ENCODE measurements around the gene GALR2.

The GALR2 gene

DNA sequence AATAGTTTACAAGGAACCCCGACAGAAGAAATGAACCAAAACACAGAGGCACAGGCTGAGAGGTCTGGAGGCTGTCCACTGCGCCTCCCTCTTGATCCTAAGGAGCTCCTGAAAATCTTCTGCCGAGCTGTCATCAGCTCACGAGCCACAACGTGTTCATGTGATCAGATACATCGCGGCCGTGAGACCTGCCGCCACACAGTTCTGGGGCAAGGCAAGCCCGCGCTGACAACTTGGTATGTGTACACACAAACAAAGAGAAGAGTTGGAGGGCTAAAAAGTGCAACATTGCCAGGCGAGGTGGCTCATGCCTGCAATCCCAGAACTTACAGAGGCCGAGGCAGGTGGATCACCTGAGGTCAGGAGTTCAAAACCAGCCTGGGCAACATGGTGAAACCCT lies 21.4 kb downstream of the GALR2 start:
- no peak for DNase-seq (ENCODE audit: low read depth)

DNA sequence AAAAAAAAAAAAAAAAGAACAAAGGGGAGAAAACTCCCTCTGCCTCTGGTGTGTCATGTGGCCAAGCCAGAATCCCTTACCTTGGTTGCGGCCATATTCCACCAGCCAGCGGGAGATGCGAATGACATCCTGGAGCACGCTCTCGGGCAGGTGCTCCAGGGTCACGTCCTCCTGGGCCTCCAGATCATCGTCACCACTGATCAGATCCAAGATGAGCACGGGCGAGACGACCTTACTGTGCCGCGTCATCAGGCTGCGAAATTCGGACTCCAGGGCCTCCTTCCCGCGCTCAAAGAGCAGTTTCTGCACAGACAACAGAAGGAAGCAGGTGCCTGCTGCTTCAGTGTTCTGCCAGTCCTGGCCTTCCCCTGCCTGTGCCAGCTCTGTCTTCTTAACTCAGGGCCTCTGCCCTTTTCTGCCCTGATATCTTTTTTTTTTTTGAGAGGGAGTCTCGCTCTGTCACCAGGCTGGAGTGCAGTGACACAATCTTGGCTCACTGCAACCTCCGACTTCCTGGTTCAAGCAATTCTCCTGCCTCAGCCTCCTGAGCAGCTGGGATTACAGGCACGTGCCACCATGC lies 23.2 kb downstream of the GALR2 start:
- DNase-seq (ENCODE audit: low read depth): no peak

DNA sequence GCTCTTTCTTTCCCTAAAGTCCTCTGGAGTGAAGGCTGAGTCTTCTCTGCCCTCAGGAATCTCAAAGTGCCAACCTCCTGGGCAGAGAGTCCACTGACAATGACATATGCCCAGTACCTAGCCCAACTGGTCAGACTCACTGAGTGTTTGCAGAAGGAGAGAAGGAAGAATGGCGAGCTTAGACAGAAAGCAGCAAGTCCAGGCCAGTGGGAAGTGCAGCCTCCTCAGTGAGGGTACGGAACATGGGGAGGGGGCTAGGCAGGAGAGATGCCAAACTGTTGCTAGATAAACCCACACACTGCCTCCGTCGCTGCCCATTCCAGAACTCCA lies 28.3 kb downstream of the GALR2 start:
- DNase-seq (ENCODE audit: low read depth): no peak

DNA sequence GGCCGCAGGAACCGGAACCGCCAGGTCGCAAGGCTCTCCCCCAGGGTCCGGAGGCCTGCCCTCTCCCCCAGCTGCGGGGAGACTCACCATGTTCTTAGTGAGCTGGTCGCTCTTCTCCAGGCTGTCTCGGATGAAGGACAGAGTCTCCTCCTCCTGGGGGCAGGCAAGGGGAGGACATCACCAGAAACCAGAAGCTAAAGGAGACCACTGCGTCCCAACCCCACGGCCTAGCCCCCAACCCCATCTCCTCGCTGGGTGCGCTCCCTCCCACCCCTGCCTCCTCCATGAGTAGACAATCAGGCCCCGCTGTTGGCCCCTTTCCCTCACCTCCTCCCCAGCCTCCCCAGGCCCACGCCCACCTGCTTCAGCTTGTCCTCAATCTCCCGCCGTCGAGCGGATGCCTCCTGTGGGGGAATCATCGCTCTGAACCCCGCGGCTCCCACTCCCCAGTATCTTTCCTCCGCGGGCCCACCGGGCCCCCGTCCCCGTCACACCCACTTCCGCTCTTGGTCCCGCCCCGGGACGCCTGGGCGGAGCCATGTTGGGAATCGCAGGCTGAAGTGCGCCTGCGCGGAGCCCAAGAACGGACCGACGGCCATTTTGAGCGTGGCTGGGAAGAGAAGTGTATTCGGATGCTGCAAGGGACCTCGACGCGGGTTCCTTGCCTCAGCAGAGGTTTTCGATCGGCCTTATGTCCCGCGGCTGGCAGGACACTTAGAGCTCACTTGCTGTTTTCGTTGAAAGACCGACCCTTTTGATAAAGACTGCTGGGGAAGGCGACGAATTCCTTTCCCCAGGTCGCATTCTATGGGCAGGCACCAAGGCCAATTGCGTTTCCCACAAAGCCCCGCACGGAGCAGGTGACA lies 28.9 kb downstream of the GALR2 start, which contains the start of gene EXOC7:
Gene EXOC7 (minus strand): TSS at position 514 of the 866 bp plus-strand sequence. CDS start 95 bp downstream, at position 419.
- peak; percentile 88 for DNase-seq (ENCODE audit: low read depth)

DNA sequence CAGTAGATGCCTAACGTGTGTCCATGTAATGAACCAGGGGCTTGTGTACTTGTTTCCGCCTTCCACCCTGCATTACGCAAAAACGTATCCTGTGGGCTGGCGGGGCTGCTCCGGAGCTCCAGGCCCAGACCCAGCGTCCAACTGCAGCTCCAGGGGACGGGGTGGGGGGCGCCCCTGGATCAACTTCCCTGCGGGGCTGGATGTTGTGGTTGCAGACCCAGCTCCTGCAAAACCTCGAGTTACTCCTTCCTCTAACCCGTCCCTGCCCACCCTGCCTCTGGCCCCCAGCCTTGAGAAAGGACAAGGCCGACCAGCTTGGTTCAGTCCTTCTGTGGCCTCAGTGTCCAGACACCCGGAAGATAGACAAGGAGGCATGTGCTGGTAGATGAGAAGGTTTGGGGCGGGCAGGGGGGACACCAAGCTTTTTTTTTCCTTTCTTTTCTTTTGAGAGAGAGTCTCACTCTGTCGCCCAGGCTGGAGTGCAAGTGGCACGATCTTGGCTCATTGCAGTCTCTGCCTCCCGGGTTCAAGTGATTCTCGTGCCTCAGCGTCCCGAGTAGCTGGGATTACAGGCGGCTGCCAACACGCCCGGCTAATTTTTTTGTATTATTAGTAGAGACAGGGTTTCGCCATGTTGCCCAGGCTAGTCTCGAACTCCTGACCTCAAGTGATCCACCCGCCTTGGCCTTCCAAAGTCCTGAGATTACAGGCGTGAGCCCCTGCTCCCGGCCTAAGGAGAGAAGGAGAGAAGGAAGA lies 29.7 kb downstream of the GALR2 start:
- no peak for DNase-seq (ENCODE audit: low read depth)

DNA sequence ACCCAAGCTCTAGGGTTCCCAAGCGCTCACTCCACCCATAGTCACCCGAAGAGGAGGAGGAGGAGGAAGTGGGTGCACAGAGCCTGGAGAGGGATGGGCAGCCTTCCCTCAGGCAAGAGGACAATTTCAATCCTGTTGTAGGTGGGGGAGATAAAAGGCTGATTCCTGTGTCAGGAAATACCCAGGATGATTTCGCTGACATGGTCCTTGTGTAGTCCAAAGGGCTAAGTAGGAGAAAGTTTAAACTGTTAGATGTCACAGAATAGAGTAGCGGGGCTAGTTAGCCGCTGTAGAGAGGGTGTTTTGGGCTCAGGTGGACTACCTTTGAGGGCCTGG lies 30.3 kb downstream of the GALR2 start:
- no peak for DNase-seq (ENCODE audit: low read depth)

DNA sequence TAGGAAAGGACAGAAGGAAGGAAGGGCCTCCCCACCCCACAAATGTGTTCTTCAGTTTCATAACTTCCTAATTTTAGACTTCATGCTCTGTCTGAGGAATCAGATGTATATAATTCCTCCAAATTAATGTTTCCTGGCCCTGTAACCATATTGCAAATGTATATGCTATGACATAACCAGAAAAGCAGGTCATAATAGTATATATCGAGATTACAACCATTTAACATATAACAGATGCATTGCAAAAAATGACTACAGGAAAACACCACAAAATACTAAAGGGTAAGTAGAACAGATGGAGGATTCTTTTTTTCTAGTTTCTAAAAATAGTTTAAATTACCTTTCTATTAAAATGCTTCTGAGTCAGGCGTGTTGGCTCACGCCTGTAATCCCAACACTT lies 32.1 kb downstream of the GALR2 start:
- DNase-seq (ENCODE audit: low read depth): no peak

DNA sequence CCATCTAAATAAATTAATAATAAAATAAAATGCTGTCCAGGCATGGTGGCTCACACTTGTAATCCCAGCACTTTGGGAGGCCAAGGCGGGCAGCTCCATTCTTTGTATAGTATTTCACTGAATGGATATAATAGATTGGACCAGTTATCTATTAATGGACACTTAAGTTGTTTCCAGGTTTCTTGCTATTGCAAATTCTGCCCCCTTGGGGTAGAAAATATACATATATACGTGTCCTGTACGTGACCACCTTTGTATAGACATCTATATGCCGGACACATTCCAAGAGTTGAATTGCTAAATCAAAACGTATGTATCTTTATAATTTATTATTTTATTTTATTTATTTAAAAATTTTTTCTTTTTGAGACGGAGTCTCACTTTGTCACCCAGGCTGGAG lies 32.9 kb downstream of the GALR2 start:
- no peak for DNase-seq (ENCODE audit: low read depth)

DNA sequence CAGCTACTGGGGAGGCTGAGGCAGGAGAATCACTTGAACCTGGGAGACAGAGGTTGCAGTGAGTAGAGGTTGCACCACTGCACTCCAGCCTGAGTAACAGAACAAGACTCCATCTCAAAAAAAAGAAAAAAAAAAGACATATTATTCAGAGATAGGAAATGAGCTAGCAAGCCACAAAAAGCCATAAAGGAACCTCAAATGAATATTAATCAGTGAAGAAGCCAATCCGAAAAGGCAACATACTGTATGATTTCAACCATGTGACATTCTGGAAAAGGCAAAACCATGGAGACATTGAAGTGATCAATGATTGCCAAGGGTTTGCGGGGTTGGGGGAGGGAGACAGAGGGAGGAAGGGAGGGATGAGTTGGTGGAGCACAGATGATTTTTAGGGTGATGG lies 37.4 kb downstream of the GALR2 start:
- no peak for DNase-seq (ENCODE audit: low read depth)

DNA sequence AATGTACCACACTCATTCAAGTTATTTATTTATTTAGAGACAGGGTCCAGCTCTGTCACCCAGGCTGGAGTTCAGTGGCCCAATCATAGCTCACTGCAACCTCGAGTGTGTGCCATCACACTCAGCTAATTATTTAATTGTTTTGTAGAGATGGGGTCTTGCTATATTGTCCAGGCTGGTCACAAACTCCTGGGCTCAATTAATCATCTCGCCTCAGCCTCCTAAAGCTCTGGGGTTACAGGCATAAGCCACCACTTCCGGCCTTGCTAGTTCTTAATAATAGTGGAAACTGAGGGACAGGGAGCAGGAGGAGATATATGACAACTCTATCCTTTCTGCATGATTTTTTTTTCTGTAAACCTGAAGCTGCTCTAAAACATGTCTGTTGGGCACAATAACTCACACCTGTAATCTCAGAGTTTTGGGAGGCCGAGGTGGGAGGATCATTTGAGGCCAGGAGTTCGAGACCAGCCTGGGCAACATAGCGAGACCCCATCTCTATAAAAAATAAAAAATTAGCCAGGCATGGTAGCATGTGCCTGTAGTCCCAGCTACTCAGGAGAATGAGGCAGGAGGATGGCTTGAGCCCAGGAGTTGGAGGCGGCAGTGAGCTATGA lies 40.7 kb downstream of the GALR2 start:
- DNase-seq (ENCODE audit: low read depth): no peak

DNA sequence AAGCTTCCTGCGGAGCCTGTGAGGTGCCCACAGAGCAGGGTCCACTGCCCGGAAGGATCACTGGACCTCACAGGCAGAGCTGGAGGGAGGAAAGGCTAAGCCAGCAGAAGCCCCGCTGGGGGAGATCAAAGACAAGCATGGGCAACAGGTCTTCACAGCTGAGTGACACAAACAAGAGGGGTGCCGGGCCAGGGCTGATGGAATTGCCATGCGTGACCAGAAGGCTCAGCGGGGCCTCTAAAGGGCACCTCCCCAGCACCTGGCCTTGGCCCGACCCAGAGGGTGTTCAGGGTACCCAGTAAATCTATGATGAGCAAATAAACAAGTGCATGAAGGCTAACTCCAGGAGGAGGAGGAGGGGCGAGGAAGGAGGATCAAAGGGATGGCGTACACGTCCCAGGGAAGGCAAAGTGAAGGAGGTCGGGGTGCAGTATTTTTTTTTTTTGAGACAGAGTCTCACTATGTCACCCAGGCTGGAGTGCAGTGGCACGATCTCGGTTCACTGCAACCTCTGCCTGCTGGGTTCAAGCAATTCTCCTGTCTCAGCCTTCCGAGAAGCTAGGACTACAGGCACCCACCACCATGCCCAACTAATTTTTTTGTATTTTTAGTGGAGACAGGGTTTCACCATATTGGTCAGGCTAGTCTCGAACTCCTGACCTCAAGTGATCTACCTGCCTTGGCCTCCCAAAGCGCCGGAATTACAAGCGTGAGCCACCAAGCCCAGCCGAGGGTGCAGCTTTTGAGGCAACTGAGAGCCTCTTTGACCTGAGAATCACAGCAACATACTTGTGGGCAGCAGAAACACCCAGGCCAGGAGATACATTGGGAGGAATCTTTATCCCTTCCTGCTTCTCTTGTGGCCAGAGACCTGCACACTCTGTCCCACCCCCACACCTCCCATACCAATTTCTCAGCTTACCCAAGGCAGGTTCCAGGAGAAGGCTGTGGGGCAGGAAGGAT lies 45.1 kb downstream of the GALR2 start:
- no peak for DNase-seq (ENCODE audit: low read depth)

DNA sequence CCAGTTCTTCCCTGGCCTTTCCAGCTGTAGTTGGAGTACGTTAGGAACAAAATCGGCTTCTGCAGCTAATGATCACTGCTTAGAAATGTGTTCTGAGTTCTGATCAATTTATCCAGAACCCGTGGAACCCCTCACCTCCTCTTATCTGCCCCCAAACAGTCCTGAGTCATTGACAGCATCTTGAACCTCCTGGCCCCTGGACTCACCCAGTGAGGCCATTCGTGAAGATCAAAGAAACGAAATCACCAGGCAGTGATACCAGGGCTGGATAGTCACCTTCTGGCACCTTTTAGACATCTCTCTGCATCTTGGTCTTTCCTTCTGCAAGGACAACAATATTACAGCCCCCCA lies 46.1 kb downstream of the GALR2 start:
- no peak for DNase-seq (ENCODE audit: low read depth)

DNA sequence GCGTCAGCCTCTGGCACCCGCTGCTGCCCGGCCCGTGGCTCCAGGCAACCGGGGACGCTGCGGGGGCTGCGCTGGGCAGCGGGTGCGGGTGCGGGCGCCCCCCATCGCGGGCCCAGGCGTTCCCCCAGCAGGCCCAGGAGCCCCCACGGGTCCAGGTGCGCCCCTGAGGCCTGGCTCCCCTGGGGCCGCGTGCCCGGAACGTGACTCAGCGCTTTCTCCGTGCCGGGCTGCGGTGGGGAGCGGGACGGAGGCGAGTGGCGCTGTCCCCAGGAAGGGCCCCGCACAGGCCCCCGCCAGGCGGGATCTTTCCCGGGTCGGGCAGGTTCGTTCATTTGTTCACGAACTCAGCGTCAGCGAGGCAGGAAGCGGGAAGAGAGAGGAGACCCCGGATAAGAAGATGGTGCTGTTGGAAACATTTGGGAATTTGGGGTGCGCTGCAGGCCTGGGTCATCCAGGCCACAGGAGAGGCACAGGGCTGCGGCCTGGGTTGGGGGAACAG lies 47.4 kb downstream of the GALR2 start:
- DNase-seq (ENCODE audit: low read depth): no peak

DNA sequence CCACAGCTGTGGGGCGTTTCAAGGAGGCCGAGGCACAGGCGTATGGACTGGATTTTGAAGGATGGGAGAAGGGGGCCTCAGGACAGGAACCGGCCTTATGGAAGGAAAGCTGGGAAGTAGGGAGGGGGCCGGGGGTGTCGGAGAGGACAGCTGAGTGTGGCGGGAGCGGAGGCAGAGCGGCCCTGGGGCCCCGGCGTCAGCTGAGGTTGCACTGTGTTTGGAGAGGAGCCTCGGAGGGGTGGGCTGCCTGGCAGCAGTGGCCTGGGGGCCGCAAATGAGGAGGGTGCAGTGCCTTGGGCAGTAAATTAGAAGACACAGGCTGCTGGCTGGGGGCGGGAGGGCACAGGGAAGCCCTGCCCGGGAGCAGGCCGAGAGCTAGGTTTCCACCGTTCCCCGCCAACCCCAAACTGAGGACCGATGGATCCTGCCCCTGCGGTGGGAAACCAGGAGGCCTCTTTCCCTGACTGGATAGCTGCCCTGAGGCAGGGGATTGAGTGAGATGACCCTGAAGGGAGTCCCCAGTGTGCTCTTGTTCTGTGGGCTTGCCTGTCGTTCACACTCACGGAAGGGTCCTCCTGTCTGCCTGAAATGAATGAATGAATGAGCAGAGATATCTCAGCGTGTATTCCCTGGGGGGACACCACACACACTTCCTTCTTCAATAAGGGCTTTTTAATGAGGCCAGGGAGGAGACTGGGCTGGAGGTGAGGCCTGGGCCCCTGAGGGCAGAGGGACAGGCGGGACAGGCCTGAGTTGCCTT lies 48.0 kb downstream of the GALR2 start:
- no peak for DNase-seq (ENCODE audit: low read depth)

DNA sequence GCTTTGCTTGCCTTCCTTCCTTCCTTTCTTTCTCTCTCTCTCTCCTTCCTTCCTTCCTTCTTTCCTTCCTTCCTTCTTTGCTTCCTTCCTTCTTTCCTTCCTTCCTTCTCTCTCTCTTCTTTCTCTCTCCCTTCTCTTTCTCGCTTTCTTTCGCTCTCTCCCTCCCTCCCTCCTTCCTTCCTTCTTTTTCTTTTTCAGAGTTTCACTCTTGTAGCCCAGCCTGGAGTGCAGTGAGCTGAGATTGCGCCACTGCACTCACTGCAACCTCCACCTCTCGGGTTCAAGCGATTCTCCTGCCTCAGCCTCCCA lies 48.6 kb downstream of the GALR2 start:
- DNase-seq (ENCODE audit: low read depth): no peak

DNA sequence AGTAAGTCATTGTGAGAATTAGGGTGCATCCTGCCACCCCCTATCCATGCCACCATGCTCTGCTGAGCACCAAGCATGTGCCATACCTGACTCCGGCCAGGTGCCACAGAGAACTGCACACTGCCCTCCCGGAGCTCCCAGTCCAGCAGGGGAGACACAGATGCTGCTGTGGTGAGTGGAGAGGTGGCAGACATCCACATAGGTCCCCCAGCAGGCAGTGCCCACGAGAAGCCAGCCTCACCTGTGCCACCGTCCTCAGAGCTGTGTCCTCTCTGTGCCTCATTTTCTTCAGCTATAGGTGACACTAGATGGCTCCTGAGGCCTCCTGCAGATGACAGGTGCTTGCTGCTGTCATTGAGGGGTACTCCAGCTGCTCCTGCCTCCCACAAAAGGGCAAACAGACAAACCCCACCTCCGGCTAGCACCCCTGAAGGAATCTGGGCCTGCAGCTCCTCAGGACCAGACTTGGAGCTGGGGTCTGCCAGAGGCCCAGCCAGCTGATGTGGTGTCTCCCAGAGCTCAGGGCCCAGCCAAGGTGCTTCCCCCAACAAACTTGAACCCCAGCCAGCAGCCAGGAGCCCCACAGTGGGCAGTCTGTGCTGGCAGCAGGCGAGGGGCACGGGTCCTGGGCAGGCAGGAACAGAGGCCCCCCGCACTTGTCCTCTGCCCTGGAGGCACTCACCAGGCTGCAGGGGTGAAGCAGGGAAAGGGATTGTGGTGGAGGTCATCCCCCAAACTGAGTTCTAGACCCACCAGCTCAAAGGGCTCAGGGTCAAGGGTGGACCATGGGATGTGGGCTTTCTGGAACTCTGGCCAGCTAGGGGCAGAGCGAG lies 49.4 kb downstream of the GALR2 start:
- DNase-seq (ENCODE audit: low read depth): no peak

DNA sequence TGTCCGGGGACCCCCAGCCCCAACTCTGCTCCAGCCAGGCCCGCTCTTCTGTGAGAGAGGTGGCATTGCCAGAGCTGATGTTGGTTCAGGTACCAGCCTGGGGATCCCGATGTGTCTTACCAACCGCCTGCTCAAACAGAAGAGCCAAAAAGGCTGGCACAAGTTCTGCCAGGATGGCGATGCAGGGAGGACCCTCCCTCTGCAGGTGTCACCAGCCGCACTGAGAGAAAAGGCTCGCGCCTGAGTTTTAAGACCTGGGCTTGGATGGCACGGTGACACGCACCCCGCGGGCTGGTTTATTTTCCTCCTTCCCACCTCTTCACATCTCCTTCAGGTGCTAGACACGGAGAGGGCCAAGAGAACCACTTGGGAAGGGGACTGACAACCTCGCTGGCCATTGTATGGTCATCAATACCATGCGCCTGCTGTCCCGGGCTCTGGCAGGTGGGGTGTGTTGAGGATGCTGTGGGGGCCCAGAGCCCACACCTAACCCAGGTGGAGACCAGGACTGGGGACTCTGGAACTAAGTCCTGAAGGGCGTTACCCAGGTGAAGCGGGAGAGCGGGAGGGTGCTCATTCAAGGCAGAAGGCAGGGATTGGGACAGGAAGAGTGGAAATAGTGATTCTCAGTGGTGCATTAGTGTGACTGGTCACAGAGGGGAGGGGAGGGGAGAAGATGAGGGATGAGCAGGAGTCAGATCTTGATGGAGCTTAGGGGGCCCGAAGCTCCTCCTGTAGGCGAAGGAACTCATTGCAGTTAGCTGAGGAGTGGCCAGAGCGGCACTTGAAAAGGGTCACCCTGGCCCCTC lies 50.2 kb downstream of the GALR2 start:
- DNase-seq (ENCODE audit: low read depth): no peak

DNA sequence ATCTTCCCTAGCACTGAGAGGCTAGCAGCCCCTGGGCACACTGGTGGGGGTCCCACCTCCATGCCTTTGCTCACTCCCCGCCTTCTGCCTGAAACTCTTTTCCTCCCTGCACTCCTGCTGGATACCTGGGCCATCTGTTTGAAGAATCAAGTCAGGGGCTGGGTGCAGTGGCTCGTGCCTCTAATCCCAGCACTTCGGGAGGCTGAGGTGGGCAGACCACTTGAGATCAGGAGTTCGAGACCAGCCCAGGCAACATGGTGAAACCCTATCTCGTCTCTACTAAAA lies 50.8 kb downstream of the GALR2 start:
- no peak for DNase-seq (ENCODE audit: low read depth)

DNA sequence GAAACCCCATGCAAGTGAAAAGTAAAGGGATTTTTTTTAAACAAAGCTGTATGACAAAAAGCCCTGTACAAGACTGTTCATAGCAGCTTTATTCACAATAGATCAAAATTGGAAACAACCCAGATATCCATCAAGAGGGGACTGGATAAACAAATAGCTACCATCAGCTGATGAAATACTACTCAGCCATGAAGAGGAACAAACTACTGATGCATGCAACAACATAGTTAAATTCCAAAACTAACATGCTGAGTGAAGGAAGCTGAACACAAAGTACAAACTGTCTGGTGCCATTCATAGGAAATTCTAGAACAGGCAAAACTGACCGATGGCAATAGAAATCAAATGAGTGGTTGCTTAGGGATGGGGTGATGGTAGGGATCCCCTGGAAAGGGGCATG lies 51.3 kb downstream of the GALR2 start:
- no peak for DNase-seq (ENCODE audit: low read depth)
